IPS DF 4.7 (cell line): ENCODE results near the gene USP19.
A peak's percentile ranks its signal among the peaks of the same experiment; 100 is the strongest.

Source experiments
- DNase-seq: peaks from one replicate; pipeline ENCODE4 v3.0.0-alpha.2; 2013; ENCODE audit warnings: low spot score; ENCODE audit errors: extremely low read depth

The USP19 gene

GRCh38 chr3:49133226-49133951 is 12.8 kb upstream of the USP19 start:
- DNase-seq = peak; percentile 49

- DNase-seq = peak; percentile 51
These were observed 12.0 kb upstream of the USP19 start, which contains the start of gene LAMB2 for GRCh38 chr3:49132437-49133225. LAMB2 (minus strand) TSS chr3:49133050; CDS start chr3:49132867, 183 bp downstream.

- DNase-seq = no peak
These were observed 11.4 kb upstream of the USP19 start for GRCh38 chr3:49132073-49132436.

- no peak for DNase-seq
These were observed 11.0 kb upstream of the USP19 start for GRCh38 chr3:49131576-49131975.

- no peak for DNase-seq
These were observed 10.4 kb upstream of the USP19 start for GRCh38 chr3:49131040-49131439.

- no peak for DNase-seq
These were observed 4.5 kb upstream of the USP19 start for GRCh38 chr3:49124991-49125670.

- no peak for DNase-seq
These were observed 3.6 kb upstream of the USP19 start for GRCh38 chr3:49124203-49124602.

- DNase-seq = no peak
These were observed 3.1 kb upstream of the USP19 start for GRCh38 chr3:49123687-49124086.

GRCh38 chr3:49122886-49123545 is 2.4 kb upstream of the USP19 start:
- DNase-seq = no peak

GRCh38 chr3:49122451-49122850 is 1.8 kb upstream of the USP19 start:
- DNase-seq = no peak

GRCh38 chr3:49122022-49122421 is 1.4 kb upstream of the USP19 start:
- DNase-seq = no peak

- no peak for DNase-seq
These were observed 611 bp upstream of the USP19 start for GRCh38 chr3:49121132-49121736.

GRCh38 chr3:49120096-49120437 is 556 bp downstream of the USP19 start:
- no peak for DNase-seq

GRCh38 chr3:49119439-49119838 is 1.2 kb downstream of the USP19 start:
- no peak for DNase-seq

GRCh38 chr3:49119036-49119435 is 1.6 kb downstream of the USP19 start:
- DNase-seq = no peak

GRCh38 chr3:49112262-49112661 is 8.4 kb downstream of the USP19 start:
- no peak for DNase-seq

GRCh38 chr3:49111347-49111746 is 9.3 kb downstream of the USP19 start:
- DNase-seq = no peak

GRCh38 chr3:49110780-49111179 is 9.8 kb downstream of the USP19 start:
- no peak for DNase-seq

GRCh38 chr3:49108346-49108745 is 12.3 kb downstream of the USP19 start:
- DNase-seq = no peak

GRCh38 chr3:49104427-49105291 is 16.0 kb downstream of the USP19 start, which contains the start of gene QARS1:
QARS1 (minus strand) TSS chr3:49104757; CDS start chr3:49104733, 24 bp downstream.
- no peak for DNase-seq
